ENCODE data around the gene MAFF.
A peak's percentile ranks its signal among the peaks of the same experiment; 100 is the strongest.
"Not testable (repeated sequence)": the region's sequence is repeated elsewhere in the genome, so short reads cannot be mapped to it uniquely, and the experiment has no call there.

The MAFF gene

GRCh38 chr22:38201711-38202436 is at the start of gene MAFF:
Gene MAFF (plus strand): TSS chr22:38201994. CDS start chr22:38213854, 11,860 bp downstream.
- DNase-seq = peak; percentile 97

- DNase-seq = no peak
These were observed 47.8 kb upstream of the MAFF start for GRCh38 chr22:38153821-38154562.

GRCh38 chr22:38154563-38154915 is 47.3 kb upstream of the MAFF start:
- DNase-seq = not testable (repeated sequence)

GRCh38 chr22:38155703-38156102 is 46.1 kb upstream of the MAFF start:
- no peak for DNase-seq

- no peak for DNase-seq
These were observed 38.6 kb upstream of the MAFF start for GRCh38 chr22:38162881-38163843.

- no peak for DNase-seq
These were observed 37.8 kb upstream of the MAFF start for GRCh38 chr22:38163844-38164550.

- no peak for DNase-seq
These were observed 37.3 kb upstream of the MAFF start for GRCh38 chr22:38164551-38164918.

GRCh38 chr22:38165922-38166593 is 35.7 kb upstream of the MAFF start:
- no peak for DNase-seq

GRCh38 chr22:38167988-38168407 is 33.8 kb upstream of the MAFF start:
- DNase-seq = no peak

- no peak for DNase-seq
These were observed 32.7 kb upstream of the MAFF start for GRCh38 chr22:38169116-38169515.

- no peak for DNase-seq
These were observed 31.3 kb upstream of the MAFF start for GRCh38 chr22:38170469-38170868.

- no peak for DNase-seq
These were observed 29.6 kb upstream of the MAFF start for GRCh38 chr22:38171927-38172831.

- DNase-seq = peak; percentile 53
These were observed 28.8 kb upstream of the MAFF start for GRCh38 chr22:38172832-38173640.

GRCh38 chr22:38173641-38173906 is 28.2 kb upstream of the MAFF start:
- DNase-seq = no peak

- DNase-seq = no peak
These were observed 27.2 kb upstream of the MAFF start for GRCh38 chr22:38174626-38175025.

- DNase-seq = no peak
These were observed 26.3 kb upstream of the MAFF start for GRCh38 chr22:38175206-38176118.

- DNase-seq = peak; percentile 80
These were observed 25.5 kb upstream of the MAFF start for GRCh38 chr22:38176170-38176741.

- DNase-seq = no peak
These were observed 24.8 kb upstream of the MAFF start for GRCh38 chr22:38177044-38177443.

- DNase-seq = not testable (repeated sequence)
These were observed 24.2 kb upstream of the MAFF start for GRCh38 chr22:38177571-38177925.
